CD4-positive, alpha-beta T cell treated with Interleukin-4 for 4 hours (primary cell): Measurements from ENCODE around the gene SLC35F3.
"Not testable (repeated sequence)": the region's sequence is repeated elsewhere in the genome, so short reads cannot be mapped to it uniquely, and the experiment has no call there.

ENCODE experiments used
- DNase-seq: peaks from one replicate; pipeline ENCODE4 v3.0.0-alpha.2; 2020

Gene SLC35F3

DNA sequence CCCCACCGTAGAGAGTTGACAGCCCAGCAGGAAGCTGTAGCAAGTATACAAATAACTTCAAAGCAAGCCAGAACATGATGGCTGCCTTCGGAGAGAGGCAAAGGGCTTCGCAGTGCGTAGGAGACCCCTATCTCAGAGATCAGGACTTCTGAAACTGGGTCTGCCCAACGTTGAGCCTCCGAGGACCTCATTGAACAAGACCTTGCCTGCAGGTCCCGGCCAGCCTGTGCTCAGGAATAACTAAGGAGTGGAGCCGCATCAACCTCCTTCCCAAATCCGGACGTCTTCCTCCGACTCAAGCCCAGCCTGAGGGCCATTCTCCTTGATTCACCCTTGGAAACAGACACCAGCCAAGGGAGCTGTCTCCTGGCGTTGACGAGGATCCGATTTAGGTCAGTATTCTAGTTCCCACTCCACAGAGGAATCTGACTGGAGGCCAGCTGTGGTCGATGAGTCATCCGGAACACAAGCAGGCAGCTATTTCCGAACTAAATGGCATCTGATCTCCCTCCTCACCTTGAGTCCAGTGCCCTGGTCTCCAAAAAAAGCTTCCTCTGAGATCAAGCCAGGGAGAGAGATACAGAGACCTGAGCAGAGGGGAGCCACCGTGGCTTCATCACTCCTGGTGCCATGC, 302.3 kb downstream of the SLC35F3 start:
- DNase-seq = no peak

DNA sequence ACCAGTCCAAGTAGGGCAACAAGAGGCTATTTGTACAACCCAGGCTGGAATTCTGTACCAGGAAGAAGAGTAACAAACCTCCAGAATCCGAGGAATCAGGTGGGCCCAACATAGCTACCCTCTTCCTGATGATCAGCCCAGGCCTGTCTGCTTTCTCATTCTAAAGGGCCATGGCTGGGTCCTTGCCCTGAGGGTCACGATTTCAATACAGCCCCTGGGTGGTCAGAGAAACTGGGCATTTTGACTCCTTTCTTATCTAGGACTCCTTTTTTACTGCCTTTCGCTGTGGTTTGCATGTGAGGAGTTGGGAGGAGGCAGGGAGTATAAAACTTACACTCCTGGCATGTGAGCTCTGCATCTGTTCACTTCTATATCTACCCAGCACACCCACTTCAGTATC, 303.9 kb downstream of the SLC35F3 start:
- no peak for DNase-seq

DNA sequence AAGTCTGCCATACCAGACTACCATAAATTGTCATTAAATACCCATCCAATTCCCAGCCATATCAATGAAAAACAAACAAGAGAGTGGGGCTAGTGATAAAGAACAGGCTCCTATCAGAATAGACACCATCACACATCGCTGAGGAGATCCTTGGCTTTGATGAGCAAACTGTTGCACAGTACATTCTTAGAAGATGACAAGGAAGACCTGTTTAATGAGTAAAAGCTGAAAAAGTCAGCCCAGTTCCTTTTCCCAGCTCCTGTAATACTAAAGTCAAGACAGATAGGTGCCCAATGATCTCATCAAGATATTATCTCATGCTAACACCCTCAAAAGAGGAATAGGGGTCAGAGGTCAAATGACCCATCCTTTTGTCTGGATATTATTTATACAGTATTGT, 304.3 kb downstream of the SLC35F3 start:
- no peak for DNase-seq

DNA sequence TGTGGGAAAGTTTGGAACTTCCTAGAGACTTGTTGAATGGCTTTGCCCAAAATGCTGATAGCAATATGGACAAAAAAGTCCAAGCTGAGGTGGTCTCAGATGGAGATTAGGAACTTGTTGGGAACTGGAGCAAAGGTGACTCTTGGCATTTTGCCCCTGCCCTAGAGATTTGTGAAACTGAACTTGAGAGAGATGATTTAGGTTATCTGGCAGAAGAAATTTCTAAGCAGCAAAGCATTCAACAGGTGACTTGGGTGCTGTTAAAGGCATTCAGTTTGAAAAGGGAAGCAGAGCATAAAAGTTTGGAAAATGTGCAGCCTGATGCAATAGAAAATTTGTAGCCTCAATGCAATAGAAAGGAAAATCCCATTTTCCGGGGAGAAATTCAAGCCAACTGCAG, 306.0 kb downstream of the SLC35F3 start:
- DNase-seq = not testable (repeated sequence)

DNA sequence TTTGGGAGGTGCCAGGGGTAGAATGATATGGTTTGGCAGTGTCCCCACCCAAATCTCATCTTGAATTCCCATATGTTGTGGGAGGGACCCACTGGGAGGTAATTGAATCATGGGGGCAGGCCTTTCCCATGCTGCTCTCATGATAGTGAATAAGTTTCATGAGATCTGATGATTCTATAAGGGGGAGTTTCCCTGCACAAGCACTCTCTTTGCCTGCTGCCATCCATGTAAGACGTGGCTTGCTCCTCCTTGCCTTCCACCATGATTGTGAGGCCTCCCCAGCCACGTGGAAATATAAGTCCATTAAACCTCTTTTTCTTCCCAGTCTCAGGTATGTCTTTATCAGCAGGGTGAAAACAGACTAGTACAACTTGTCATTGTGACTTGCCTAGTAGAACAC, 307.4 kb downstream of the SLC35F3 start:
- DNase-seq = not testable (repeated sequence)

DNA sequence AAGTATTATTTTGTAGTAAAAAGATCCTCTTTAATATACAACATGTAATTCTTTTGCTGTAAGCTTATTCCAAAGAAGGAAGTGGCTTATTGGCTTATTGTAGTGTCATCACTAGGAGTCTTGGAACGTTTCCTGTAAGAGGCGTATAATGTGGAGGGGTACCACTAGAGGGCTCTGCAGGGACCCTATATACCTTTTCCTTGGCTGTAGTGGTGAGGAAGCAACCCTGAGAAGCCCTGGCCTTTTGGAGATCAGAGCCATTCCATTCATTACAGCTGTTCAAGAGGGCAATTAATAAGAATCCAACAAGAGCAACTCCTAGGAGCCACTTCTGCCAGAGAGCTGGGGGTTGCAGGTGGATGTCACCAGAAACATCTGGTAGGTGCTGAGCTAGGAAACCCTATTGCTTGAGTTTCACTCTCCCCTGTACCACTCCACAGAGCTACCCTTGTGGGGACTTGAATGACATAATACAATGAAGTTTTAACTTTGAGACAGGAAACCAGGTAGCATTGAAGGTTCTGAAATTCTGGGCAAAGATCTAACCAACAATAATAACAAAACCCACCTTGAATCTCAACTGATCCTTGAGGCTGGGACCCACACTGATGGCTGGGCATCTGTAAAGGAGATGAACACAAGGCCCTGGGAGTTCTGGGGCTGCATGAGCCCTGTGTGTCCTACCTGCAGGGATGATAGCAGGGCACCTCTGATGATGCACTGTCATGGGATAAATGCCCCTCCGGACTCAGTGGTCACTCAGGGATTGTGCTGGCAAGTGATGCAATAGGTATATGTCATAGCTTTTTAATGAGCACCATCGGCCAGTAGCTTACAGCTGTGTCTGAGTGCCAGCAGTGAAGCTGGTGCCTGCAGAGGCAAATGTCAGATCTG, 308.5 kb downstream of the SLC35F3 start:
- DNase-seq = peak; percentile 3

DNA sequence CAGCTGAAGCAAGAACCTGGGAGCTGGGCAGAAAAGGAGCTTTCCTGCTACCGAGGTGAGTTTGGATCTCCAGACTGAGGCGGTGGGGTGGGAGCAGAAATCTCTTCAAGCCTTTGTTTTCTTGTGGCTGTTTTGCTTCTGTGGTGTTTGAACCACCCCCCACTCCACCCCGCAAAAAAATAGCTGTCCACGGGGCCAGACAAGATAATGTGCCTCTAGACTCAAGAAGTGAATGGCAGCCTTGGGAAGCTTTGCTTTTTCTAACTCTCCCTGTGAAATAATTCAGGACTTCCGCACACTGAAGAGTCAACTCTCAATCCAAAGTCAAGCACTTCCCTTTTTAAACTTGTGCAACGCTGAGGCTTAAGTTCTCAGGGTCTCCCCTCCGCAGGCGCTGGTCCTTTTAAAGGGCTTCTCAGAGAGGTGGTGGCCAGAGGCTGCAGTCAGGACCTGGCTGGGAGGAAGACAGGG, 309.2 kb downstream of the SLC35F3 start:
- DNase-seq = no peak

DNA sequence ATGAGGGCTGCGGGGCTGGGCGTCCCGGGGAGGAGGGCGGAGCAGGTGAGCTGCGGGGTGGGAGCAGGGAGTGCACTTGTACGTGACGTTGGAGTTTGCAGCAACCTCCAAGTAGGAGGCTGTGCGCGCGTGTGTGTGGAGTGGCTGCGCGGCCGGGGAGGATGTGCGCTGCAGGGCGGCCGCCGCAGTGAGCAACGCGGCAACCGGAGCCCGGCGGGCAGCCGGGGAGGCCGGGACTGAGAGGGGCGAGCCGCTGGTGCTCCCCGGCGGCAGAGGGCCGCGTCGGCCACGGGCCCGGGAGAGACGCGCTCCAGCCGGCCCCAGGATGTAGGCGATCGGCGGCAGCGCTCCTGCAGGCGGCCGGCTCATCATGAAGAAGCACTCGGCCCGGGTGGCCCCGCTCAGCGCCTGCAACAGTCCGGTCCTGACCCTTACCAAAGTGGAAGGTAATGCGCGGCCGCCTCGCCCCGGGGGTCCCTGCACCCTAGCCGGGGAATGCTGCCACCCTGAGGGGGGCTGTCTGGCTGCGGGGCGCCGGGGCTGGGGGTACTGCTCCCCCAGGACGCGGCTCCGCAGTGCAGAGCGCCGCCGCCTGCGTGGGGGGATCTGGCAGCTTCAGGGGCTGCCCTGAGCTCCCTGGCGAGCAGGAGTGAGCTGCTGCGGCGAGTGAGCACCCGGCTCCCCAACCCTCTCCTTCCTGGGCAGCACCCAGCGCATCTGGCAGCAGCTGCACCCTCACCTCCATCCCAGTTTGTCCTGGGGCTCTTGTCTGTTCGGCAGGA, 309.8 kb downstream of the SLC35F3 start:
- no peak for DNase-seq

DNA sequence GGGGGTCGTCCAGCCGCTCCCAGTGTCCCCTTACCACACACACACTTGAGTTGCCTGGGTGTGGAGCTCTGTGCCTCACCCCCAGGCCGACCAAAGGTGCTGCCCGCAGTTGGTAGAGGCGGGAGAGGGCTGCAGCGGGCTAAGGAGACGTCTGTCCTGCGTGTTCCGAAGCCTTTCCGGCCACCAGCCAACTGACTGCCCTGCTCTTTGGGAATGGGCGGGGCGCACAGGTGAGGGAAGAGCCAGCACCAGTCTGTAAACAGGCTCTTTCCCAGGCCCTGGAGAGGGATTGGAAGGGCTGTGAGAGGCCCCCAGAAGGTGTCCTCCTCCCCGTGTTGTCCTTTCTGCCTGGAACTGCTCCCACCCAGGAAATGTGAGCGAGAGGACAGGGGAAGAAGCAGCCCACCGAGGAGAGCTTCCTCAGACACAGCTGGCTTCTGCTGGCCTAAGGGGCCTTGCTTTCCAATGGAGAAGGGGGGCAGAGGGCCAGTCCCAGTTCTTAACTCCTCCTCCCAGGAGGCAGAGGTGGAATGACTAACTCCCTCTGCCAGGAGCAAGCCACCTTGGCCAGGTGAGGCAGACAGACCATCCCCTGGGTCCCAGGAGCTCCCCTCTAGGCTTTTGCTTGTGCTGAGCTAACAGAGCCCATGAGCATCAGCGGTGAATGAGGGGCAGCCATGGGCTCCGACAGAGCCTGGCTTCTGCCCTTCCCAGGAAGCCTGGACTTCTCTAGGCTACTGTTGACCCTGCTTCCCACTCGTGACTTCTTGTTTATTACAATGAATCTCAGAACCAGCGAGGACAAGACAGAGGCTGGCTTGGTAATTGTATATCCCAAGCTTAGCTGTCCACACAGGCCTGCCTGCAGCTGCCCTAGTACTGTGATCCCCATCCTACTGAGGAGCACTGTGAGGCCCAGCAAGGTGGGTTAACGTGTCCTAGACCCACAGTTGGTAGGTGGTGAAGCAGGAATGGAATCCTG, 310.7 kb downstream of the SLC35F3 start:
- DNase-seq = no peak

DNA sequence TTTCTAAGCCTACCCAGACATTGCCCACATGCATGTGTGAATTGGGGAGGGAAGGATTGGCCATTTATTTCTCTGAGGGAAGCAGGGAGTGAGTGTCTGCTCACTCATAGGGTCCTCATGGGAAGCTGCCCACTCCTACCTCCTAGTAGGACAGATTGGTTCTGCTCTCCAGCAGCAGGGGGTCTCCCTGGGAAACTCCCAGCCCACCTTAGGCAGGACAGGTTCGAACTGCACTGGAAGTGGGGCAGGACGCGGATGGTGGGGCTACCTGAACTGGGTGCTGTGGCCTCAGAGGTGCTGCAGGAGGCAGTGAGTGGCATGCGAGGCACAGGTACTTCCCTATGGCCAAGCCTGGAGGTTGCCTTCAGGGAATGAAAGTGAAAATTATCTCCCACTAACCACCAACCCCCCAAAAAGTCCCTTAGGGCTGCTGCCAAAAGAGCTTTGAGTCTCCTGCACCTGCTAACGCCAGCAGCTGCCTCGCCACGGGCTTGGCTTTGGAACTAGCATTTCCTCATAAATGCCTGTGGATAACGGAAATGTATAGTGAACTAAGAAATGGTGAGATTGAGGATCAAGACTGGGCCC, 311.7 kb downstream of the SLC35F3 start:
- DNase-seq = no peak

DNA sequence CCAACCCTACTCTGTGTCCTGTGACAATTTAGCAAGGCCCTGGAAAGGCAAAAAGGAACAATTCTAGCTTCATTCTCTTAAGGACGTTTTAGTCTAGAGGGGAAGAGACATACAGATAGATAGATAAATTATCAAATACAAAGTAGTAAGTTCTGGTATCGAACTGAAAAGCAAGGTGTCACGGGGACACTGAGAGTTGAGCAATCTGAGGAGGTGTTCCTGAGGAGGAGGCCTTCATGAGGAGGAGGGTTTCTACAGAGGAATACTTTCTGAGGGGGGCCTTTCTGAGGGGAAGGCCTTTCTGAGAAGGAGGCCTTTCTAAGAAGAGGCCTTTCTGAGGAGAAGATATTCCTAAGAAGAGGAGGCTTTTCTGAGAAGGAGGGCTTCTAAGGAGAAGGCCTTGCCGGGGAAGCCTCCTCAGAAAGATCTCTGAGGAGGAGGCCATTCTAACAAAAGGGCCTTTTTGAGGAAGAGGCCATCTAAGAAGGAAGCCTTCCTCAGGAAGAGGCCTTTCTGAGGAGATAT, 312.9 kb downstream of the SLC35F3 start:
- no peak for DNase-seq

DNA sequence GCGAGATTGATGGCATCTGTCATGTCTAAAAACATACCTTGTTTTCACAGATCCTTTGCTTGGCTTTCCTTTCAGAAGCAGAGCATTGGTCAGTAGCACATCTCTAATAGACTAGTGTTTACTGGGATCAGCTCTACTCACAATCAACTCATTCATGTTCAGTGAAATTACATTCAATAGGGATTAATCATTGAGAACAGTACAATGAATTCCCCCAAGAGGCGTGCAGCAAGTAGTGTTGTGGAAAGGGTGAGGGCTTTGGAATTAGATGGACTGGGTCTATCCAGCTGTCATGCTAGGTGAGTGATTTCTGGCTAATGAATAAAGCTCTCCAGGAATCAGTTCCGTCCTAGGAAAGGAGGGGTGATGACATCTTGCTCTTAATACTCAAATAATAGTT, 313.6 kb downstream of the SLC35F3 start:
- DNase-seq = no peak

DNA sequence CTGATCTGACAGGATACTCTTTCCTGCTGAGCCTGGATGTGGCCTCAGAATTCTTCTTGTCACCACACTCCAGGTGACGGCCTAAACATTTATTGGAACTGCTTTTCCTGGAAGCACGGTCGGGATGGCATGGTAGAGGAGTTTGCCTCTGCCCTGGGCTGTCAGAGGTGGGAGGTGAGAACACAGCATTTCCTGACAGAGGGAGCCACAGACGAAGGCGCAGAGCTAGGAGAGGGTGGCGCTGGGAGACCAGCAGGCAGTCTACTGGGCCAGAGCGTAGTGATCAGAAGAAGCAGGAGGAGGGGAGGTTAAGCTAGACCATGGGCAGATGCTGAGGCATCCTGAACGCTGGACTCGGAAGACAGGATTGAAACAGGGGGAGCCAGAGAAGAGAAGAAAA, 315.2 kb downstream of the SLC35F3 start:
- no peak for DNase-seq

DNA sequence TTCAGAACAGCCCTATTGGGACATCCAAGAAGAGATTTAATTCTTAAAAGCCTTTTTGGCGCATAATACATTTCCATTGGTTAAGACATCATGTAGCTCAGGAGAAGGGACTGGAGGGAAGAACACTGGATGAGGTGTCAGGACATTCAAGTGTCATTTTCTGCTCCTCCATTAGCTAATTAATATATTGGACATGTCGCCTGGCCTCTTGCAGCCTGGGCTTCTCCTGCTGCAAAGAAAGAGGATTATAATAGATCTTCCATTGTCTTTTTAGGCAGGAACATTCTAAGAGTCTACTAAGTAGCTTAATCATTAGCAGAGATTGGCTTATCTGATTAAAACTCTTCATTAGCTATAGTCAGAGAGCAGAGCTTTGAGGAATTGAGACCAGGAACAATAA, 317.1 kb downstream of the SLC35F3 start:
- no peak for DNase-seq

DNA sequence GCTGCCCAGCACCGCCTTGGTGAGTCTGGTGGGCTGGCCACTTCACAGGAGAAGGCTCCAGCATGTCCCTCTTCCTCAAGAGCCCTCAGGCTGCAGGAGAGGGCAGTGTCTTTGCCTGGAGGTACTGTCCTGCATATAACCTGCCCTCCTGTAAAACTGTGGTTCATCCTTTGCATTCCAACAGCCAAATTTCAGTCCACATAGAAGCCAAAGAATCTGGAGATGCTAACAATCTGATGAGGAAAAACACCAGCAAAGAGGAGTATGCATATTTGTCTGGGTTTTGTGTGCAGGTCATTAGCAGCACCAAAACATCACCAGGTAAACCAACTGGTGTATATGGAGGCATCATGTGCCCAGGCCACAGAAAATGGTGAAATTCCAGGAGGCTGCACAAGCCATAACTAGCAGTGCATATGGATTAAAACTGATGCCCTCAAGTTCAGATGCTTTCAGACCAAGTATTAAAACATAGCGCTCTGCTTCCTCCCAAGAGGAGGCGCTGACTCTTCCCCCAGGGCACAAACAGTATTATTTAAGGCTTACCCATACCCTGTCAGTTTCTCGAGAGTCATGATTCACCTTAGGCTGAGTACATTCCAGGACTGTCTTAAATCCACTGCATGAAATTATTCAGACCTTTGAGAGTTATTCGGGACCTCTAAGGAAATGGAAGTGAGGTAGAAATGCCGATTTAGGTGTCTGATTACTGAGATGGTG, 318.2 kb downstream of the SLC35F3 start:
- DNase-seq = no peak

DNA sequence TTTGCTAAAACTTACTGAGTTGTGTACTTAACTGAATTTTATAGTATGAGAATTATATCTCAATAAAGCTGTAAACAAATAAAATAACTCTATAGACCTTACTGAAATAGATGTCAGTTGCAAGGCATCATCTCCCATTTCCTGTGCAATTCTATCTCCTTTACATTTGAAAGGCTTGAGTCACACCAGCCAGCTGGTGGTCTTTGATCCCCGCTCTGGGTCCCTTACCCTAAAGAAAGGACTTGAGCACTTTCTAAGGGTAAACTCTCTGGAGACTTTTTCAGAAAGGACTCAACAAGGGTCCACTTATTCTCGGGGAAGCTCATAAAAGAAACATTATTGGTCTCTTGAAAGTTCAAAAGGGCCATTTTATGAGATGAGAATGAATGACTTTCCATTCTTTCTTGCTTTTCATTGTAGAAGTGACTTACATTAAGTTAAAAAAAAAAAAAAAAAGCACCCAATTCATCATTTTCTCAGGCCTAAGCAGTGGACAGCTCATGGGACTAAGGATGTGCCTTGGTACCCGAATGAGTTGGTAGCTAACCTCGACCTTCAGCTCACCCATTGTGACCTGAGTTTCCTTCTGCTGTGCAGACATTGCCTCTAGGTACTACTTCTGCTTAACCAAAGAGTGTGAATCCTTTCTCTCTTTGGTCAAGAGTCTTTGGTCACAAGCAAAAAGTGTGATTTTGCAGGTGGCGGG, 321.8 kb downstream of the SLC35F3 start:
- no peak for DNase-seq

DNA sequence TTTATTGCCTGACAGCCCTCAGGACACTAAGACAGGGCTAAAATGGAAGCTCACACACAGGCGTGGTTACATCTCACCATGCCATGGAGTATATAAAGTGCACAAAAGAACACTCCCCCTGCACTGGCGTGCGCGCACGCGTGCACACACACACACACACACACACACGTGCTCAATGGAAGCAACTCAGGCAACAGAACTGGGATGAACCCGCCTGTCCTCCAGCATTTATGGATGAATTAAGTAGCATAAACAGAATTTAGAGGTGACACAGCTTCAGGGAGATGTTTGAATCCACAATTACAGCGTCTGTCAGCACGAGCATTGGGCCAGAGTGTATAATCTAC, 322.3 kb downstream of the SLC35F3 start:
- DNase-seq = no peak

DNA sequence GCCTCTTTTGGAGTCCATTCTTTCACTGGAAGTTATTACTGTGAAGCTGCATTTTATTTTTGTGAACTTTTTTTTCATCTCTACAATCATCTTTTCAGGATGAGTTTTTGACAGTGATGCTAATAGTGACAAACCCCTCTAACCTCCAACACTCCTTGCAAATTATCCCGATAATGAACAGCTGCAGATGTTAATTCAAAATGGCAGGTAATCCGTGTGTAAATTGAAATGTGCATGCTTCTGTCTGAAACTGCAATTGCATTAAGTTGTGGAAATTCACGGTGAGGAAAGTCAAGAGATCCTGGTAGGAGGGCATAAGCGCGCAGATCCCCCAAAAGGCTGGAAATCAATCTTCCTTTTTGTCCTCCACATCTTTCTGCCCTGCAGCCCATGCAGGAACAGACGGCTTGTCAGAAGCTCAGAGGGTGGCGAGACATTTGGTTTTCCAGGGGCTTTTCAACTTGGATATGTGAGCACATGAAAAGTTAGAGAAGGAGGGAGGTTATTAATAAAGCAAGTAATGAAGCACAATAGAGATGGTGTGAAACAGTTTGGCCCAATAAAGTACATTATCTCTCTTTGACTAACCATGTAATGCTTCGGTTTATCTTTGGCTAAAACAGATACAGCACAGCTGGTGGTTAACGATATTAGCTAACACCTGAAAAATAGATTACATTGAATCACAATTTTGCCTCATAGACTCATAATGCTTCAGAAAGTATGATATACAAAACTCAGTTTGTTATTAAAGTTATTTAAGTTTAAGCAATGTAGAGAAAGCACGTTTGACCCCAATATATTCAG, 325.3 kb downstream of the SLC35F3 start:
- no peak for DNase-seq

DNA sequence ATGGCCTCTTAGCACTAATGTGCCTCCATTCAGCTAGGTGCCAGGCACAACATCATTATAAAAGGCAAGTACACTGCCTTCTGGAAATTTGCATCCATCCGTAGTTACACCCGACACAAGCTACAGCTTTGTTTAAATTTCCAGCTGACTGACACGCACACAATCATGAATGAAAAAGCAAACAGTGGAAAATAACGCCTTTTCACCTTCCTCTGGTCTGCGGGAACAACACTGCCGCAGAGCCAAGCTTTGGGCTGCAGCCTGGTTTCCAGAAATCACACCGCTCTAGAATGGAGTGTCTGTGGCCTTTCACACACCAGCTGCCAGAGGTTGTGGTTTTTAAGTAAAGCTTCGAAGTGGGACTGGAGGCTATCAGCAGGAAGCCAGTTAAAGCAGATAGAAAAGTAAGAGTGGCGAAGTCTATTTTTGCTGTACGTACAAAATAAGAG, 326.0 kb downstream of the SLC35F3 start:
- no peak for DNase-seq
